Measurements from ENCODE around the gene BTN2A1. TPM values are rescaled to one million over a fixed set of nuclear protein-coding genes. Genes with fewer than 3 reads are reported as not detected.
"Not testable (repeated sequence)": the region's sequence is repeated elsewhere in the genome, so short reads cannot be mapped to it uniquely, and the experiment has no call there.

The BTN2A1 gene
- total RNA-seq, 1 experiment from 2014 or later: 8.5 TPM

DNA sequence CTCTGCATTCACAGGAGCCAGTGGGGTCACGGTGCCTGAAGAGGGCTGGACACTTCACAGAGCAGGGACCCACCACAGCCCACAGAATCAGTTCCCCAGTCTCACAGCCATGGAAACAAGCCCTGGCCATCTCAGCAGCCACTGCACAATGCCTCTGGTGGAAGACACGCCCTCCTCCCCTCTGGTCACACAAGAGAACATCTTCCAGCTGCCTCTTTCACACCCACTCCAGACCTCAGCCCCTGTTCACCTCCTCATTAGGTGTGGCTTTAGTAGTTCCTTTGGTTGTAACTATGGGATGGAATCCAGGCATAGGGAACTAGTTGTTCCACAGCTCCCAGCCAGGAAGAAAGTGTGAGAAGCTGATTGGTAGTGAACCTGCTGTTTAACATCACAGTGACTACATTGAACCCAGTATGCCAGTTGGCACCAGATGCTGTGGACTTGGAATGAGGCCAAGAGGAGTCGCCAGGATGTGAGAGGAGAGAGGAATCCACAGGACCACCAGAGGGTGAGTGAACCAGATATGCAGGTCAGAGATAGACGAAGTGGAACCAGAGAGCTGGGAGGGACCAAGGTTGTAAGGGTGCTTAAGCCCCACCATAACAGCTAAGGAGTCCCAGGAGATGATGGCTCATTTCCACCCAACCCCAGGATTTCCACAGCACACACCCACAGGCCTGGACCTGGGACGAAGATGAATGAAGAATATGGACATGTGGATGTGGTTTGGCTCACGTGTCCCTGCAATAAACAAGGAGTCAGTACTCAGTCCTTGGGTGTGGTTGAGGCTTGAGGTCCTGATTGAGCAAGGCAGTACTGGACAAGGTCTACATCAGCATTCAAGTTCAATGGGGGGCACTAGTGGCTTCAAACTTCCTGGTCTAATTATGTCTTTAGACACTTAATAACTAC, 26.2 kb upstream of the BTN2A1 start:
- DNase-seq (ENCODE audit: low read depth): peak; percentile 63

DNA sequence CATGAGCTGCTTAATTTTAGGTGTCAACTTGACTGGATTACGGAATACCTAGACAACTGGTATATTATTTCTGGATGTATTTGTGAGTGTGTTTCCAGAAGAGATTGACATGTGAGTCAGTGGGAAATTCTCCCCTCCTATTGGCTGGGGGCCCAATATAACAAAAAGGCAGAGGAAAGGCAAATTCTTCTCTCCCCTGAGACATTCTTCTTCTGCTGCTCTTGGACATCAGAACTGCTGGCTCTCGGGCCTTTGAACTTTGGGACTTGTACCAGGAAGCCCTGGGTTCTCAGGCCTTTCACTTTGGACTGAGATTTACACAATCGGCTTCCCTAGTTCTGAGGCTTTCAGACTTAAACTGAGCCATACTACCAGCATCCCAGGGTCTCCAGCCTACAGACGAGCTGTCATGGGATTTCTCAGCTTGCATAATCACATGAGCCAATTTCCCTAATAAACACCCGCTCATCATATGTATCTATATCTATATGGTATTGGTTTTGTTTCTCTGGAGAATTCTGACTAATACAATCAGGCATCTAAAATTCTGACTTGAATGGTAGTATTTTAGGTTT, 25.0 kb upstream of the BTN2A1 start:
- DNase-seq (ENCODE audit: low read depth): peak; percentile 19

DNA sequence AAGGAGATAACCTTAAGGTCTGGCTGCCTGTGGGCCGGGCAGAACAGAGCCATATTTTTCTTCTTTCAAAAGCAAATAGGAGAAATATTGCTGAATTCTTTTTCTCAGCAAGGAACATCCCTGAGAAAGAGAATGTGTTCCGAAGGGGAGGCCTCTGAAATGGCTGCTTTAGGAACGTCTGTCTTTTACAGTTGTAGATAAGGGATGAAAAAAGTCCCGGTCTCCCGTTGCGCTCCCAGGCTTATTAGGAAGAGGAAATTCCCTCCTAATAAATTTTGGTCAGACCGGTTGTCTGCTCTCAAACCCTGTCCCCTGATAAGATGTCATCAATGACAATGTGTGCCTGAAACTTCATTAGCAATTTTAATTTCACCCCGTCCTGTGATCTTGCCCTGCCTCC, 24.1 kb upstream of the BTN2A1 start:
- not testable (repeated sequence) for DNase-seq (ENCODE audit: low read depth)

DNA sequence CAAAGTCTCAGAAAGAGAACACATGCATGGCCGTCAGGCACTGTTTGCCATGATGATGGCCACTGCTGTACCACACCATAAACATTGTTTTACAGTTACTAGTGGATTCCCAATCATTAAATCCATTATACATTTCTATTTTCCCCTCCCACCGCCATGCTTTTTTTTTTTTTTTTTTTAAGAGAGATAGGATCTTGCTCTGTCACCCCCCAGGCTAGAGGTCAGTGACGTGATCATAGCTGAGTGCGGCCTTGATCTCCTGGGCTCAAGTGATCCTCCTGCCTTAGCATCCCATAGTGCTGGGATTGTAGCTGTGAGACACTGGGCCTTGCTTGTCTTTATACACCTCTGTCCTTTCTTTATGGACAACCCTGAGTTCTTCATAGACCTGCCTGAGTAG, 21.7 kb upstream of the BTN2A1 start:
- DNase-seq (ENCODE audit: low read depth): no peak

DNA sequence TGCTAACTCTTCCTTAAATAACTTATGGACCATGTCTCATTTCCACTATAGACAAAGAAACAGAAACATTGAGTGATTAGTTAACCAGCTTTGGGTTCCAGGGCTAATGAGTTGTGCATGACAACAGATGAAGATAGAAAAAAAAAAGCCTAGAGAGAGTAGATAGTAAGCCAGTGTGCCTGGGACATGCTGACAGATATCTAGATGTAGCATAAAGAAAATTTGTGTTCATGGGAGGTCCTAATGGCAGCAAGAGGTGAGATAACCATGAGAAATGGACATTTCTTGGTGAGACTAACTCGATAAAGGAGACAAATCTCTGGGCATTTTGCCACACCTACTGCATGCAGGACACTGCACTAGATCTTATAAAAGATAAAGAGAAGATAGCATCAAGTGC, 20.2 kb upstream of the BTN2A1 start:
- DNase-seq (ENCODE audit: low read depth): no peak

DNA sequence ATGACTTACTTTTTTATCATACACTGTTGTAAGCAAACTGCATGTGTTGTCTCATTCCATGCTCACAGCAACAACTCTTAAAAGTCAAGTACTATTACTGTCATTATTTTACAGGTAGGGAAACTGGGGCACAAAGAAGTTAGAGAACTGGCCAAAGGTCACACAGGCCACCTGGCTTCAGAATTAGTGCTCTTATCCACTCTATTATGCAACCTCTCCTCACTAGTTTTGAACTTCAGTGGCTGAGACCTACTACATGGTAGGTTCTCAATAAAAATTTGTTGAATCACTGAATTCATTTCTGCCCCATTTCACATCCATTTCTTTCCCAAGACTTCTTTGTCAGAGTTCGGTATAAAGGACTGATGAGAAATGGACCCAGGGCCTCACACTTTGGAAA, 19.8 kb upstream of the BTN2A1 start:
- DNase-seq (ENCODE audit: low read depth): no peak

DNA sequence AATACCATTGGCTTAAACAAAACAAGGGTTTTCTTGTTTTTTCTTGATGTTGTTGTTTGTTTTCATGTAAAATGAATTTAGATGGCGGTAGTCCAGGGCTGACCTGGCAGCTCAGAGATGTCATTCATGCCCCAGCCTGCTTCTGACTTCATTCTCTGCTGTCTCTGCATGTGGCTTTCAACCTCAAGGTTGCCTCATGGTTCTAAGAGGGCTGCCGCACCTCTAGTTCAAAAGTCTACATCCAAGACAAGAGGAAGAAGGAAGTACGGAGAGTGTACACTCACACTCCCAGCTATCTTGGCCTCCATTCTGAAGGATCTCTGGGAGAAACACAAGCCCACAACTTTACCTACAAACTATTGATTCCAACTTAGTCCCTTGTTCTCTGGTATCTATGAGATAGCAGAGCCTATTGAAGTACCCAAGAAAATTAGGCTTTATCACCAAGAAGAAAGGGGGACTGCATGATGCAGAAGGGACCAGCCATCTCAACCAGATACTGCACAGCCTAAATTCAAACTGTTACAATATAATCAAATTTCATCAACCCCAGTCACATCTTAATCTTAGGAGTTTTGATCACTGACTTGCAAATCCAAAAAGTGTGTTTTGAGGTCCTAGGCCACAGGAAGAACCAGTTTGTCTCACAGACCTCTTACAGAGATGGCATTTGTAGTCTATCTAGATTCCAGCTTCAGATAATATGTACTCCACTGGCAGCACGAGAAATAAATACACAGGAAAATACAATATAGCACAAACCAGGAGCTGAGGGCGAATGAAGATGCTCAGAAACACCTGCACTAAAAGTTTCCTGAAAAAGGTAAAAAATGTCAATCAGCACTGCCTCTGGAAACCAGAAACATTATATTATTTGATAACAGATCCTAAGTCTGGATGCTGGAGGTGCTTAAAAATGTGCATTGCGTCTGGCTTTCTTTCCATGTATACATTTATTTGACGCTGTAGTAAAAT, 18.3 kb upstream of the BTN2A1 start:
- DNase-seq (ENCODE audit: low read depth): no peak

DNA sequence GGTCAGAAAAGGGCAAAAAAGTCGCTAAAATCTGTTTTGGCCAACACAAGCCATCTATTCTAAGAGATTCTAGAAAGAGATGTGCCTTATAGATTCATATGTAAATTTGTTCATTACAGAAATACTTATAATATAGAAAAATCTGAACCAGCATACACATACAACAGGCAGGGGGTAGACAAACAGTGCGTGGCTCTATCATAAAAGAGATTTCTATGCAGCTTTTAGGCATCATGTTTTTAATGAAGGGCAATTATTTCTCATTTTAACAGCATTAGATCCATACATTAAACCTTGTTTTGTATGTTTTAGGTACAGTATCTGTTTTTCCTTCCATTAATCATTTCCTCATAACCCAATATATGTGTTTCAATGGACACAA, 16.8 kb upstream of the BTN2A1 start:
- DNase-seq (ENCODE audit: low read depth): no peak

DNA sequence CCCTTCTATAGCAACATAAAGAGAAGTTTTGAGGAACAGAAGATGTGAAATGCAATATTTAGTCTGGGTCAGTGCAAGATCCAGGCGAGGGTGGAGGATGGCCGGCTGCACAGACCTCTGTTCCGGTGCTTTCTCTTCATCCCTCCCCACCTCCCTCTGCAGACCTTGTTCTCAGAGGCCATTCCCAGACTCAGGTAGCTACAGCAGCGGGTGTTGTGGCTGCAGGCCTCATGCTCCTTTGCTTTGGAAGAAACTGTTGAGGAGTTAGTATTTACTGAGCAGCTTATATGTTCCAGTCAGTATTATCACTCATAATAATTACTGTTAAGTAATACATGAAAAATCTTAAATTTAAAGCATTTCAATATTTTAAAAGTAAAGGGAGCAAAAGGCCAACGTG, 15.8 kb upstream of the BTN2A1 start:
- no peak for DNase-seq (ENCODE audit: low read depth)

DNA sequence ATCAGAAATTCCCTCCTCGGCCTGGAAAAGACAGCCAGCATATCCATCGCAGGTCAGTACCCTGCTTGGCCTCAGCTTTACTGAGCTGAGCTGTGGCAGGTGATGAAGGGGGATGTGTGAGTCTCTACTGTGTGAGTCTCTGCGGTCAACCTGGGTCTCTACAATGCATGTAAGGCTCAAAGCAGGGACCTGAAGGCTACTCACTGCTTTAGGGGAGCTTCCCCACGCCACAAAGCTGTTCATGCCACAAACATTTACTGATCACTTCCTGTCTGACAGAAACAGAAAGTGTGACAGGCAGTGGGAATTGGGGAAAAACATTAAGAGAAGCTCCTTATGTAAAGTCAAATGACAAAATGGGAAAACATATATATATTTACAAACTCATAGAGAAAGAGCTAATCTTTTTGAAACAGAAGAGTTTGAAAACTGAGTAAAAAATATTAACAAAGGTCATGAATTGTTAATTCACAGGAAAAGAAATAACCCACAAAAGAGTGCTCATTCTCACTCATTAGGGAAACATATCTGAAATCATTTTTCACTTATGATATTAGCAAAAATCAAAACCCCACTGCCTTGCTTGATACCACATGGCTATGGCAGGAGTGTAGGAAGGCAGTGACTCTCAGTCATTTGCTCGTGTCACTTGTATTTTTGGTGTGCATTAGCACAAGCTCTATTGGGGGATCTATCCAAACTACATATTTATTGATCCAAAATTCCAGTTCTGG, 11.7 kb upstream of the BTN2A1 start:
- DNase-seq (ENCODE audit: low read depth): no peak

DNA sequence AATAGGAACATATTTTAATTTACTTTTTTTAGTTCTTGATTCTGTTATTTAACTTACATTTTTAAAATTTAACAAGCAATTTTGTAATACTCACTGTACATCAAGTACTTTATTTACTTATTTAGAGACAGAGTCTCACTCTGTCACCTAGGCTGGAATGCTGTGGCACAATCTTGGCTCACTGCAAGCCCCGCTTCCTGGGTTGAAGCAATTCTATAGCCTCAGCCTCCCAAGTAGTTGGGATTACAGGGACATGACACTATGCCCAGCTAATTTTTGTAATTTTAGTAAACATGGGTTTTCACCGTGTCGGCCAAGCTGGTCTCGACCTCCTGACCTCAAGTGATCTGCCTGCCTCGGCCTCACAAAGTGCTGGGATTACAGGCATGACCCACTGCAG, 10.5 kb upstream of the BTN2A1 start:
- DNase-seq (ENCODE audit: low read depth): no peak

DNA sequence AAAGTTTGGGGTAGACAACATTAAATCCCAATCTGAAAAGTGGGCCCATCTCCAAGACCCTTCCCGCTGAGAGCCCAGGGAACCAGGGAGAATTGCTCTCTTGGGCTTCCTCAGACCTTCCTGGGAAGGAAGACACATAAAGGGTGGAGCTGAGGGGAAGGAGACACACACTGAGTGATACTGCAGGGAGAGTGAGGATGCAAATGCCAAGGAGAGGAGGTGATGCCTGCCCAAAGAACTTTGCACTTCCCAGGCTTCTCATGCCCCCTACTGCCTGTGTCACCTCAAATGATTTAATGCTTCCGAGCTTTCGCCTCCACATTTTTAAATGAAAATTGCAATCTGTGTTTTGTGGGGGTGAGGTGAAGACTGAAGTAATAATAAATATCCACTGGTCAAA, 7.5 kb upstream of the BTN2A1 start:
- no peak for DNase-seq (ENCODE audit: low read depth)

DNA sequence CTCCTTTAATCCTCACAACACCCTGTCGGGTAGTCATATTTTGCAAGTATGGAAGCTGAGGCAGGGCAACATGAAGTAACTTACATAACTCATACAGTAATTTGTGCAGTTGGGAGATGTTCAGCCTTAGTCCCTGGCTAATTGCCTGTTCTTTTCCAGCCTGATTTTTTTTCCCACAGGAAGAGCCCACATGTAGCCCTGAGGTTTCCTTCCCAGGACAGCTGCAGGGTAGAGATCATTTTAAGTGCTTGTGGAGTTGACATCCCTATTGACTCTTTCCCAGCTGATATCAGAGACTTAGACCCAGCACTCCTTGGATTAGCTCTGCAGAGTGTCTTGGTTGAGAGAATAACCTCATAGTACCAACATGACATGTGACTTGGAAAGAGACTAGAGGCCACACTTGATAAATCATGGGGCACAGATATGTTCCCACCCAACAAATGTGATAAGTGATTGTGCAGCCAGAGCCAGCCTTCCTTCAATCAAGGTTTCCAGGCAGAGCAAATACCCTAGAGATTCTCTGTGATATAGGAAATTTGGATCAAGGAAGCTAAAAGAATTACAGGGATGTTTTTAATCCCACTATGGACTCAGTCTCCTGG, 5.0 kb upstream of the BTN2A1 start:
- no peak for DNase-seq (ENCODE audit: low read depth)

DNA sequence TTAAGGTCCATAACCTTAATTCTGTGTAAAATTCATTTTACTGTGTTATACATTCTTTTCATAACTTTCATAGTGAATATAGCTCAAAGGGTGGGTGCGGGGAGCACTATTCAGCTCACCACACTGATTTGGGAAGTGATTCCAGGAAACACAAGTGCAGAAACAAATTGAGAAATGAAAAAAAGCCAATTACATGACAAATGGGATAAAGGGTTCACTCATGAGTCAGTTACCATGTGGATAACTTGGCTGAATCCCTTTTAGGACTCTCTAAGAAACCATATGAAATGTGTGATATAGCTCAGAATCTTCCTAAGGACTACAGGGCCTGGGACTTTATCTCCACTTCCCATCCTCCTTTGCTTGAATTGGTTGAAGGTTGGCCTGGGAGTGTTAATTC, 3.1 kb upstream of the BTN2A1 start:
- DNase-seq (ENCODE audit: low read depth): no peak

DNA sequence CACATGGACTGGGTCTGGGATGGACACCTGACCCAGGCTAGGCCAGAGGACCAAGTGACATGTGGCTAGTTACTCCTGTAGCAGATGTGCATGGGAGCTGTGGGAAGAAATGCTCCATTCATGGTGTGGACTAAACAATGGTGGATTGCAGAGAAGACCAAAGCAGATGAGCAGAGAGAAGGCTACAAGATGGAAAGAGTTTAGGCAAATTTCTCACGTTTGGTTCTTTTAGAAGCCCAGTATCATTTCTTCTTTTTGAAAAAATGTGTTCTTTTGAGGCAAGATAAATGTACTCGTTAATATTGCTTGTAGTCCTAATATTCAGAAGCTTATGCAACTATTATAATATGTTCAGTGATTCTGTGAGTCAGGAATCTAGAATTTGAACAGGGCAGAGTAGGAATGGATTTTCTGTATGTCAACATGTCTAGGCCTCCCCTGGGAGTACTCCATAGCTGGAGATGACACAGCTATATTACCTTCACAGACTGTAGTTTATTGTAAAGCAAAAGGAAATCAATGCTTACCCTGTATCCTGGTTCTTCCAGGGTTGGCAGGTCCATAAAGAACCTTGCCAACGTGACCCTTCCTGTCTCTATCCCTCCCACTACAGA, 2.3 kb upstream of the BTN2A1 start:
- no peak for DNase-seq (ENCODE audit: low read depth)

DNA sequence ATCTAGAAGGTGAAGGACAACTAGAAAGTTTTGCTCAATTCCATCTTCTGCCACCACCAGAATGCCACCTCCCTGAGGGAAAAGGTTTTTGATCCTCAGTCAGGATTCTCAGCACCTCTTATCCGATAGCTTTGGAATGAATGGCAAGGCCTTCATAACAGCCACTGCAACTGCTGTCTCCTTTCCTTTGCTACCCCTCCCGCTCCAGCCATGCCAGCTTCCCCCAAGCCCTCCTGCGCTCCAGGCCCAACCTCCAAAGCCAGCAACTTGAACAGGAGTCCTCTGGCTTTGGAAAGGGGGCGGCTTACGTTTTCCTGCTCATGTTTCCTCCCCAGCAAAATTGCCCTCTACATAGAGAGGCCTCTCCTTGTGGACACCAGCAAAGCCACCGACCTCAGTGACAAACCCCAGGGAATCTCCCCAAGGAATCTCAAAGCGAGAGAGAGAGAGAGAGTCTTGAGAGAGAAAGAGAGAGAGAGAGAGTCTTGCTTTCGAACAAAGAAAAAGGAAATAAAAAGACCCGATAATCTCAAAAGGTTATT, 420 bp upstream of the BTN2A1 start:
- DNase-seq (ENCODE audit: low read depth): no peak

DNA sequence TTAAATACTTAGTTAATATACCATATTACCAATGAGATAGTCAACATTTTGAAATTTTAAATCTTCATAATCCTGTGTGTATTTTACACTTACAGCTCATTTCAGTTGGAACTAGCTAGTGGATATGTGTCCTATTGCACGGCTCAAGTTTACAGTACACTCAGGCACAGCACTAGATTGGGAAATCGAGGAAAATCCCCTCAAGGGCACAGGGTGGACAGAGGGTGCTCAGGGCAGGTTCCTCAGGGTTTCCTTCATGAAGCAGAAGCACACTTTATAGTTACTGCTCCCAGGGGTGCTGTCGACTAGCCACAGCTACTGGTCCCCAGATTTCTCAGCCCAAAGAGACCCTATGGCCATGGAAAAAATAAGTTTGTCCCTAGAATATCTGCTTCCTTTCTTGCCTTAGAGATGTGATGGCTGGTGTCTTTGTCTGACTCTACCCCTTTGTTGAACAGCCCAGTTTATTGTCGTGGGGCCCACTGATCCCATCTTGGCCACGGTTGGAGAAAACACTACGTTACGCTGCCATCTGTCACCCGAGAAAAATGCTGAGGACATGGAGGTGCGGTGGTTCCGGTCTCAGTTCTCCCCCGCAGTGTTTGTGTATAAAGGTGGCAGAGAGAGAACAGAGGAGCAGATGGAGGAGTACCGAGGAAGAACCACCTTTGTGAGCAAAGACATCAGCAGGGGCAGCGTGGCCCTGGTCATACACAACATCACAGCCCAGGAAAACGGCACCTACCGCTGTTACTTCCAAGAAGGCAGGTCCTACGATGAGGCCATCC, 1.5 kb downstream of the BTN2A1 start:
- DNase-seq (ENCODE audit: low read depth): no peak

DNA sequence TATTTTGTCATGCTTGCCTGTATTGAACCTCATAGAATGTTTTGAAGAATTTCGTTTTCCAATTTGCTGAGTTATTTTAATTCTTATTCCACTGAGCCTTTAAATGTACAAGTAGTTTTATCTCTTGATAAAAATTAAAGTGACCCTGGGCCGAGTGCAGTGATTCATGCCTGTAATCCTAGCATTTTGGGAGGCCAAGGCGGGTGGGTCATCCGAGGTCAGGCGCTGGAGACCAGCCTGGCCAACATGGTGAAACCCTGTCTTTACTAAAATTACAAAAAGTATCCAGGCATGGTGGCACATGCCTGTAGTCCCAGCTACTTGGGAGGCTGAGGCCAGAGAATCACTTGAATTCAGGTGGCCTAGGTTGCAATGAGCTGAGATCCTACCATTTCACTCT, 3.6 kb downstream of the BTN2A1 start:
- not testable (repeated sequence) for DNase-seq (ENCODE audit: low read depth)

DNA sequence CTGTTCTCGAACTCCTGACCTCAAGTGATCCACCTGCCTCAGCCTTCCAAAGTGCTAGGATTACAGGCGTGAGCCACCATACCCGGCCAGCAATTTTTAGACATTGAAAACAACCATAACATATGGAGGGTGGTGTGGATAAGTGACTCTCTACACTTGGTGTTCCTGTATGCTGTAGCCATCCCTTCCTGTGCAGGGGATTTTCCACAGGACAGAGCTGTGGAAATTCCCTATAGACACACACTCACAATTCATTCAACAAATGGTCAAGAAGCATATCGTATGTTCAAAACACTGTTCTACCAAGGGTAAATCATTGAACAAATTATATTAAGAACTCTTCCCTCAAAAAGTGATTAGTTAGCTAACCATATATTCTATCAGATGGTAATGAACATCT, 6.3 kb downstream of the BTN2A1 start:
- no peak for DNase-seq (ENCODE audit: low read depth)
